ENCODE results near the gene TCEANC2.

Gene TCEANC2

GRCh38 chr1:54118704-54119103, 65.3 kb downstream of the TCEANC2 start:
- Histone ChIP-seq H3K4me1 (ENCODE audit: control insufficient read depth, insufficient read depth, low read length) (peaks cover 49% of the 10 kb centered on the region), H3K4me2 (ENCODE audit: low read length) (peak overlapping the region; percentile 57), H3K36me3 (ENCODE audit: insufficient read depth, low read length) (no peaks in the 10 kb centered on the region), H3K4me3 (ENCODE audit: low read length) (peak overlapping the region; percentile 29), H3K9me3 (replicated peaks; ENCODE audit: low read length) (no peaks in the 10 kb centered on the region), H3K9ac (ENCODE audit: low read depth, low read length) (peak overlapping the region; percentile 42), H3K27me3 (ENCODE audit: control insufficient read depth, insufficient read depth, low read length) (no peaks in the 10 kb centered on the region)

GRCh38 chr1:54120018-54120697, 66.8 kb downstream of the TCEANC2 start:
- H3K4me1 ChIP-seq (ENCODE audit: control insufficient read depth, insufficient read depth, low read length): peaks cover 45% of the 10 kb centered on the region
- no peaks in the 10 kb centered on the region for H3K9me3 ChIP-seq (replicated peaks; ENCODE audit: low read length)
- no peak overlapping the region for H3K9ac ChIP-seq (ENCODE audit: low read depth, low read length)
- H3K36me3 ChIP-seq (ENCODE audit: insufficient read depth, low read length): no peaks in the 10 kb centered on the region
- H3K4me2 ChIP-seq (ENCODE audit: low read length): no peak overlapping the region
- H3K4me3 ChIP-seq (ENCODE audit: low read length): no peak overlapping the region
- H3K27me3 ChIP-seq (ENCODE audit: control insufficient read depth, insufficient read depth, low read length): no peaks in the 10 kb centered on the region

GRCh38 chr1:54120698-54121481, 67.5 kb downstream of the TCEANC2 start:
- Histone ChIP-seq H3K9ac (ENCODE audit: low read depth, low read length) (peak overlapping the region; percentile 59), H3K36me3 (ENCODE audit: insufficient read depth, low read length) (no peaks in the 10 kb centered on the region), H3K9me3 (replicated peaks; ENCODE audit: low read length) (no peaks in the 10 kb centered on the region), H3K4me3 (ENCODE audit: low read length) (peak overlapping the region; percentile 37), H3K4me1 (ENCODE audit: control insufficient read depth, insufficient read depth, low read length) (peaks cover 49% of the 10 kb centered on the region), H3K4me2 (ENCODE audit: low read length) (peak overlapping the region; percentile 75), H3K27me3 (ENCODE audit: control insufficient read depth, insufficient read depth, low read length) (no peaks in the 10 kb centered on the region)

GRCh38 chr1:54121482-54122134, 68.2 kb downstream of the TCEANC2 start:
- peak overlapping the region; percentile 75 for H3K4me2 ChIP-seq (ENCODE audit: low read length)
- peak overlapping the region; percentile 37 for H3K4me3 ChIP-seq (ENCODE audit: low read length)
- H3K27me3 ChIP-seq (ENCODE audit: control insufficient read depth, insufficient read depth, low read length): no peaks in the 10 kb centered on the region
- peak overlapping the region; percentile 59 for H3K9ac ChIP-seq (ENCODE audit: low read depth, low read length)
- H3K9me3 ChIP-seq (replicated peaks; ENCODE audit: low read length): no peaks in the 10 kb centered on the region
- H3K4me1 ChIP-seq (ENCODE audit: control insufficient read depth, insufficient read depth, low read length): peaks cover 51% of the 10 kb centered on the region
- H3K36me3 ChIP-seq (ENCODE audit: insufficient read depth, low read length): no peaks in the 10 kb centered on the region

DNA sequence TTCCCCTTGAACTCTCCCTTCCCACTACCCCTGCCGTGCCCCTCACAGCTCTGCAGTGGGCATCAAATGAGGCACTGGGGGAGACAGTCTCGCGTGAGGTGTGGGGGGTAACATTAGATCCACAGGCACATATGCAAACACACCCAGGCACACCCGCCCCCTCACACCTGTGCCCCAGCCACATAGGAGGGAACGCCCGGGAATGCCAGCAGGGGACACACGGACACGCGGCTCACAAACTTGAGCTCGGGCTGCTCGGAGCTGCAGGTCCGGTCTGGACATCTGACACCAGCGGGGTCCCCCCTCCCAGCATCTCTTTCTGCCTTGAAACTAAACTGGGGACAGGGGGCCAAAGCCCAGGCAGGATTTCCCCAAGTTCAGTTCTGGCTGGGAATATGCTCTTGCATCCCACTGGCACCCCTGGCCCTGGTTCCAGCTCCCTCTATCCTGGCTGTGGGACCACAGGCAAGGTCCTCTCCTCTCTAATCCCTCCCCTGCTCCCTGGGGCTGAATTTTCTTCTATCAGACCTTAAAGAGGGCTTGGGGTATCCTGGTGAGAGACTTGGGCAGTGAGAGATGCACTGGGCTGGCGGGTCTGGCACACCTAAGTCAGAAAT, 68.8 kb downstream of the TCEANC2 start:
- H3K4me2 ChIP-seq (ENCODE audit: low read length): peak overlapping the region; percentile 75
- peaks cover 50% of the 10 kb centered on the region for H3K4me1 ChIP-seq (ENCODE audit: control insufficient read depth, insufficient read depth, low read length)
- H3K9ac ChIP-seq (ENCODE audit: low read depth, low read length): no peak overlapping the region
- peak overlapping the region; percentile 37 for H3K4me3 ChIP-seq (ENCODE audit: low read length)
- no peaks in the 10 kb centered on the region for H3K9me3 ChIP-seq (replicated peaks; ENCODE audit: low read length)
- H3K27me3 ChIP-seq (ENCODE audit: control insufficient read depth, insufficient read depth, low read length): no peaks in the 10 kb centered on the region
- H3K36me3 ChIP-seq (ENCODE audit: insufficient read depth, low read length): no peaks in the 10 kb centered on the region

- no peaks in the 10 kb centered on the region for H3K9me3 ChIP-seq (replicated peaks; ENCODE audit: low read length)
- H3K4me1 ChIP-seq (ENCODE audit: control insufficient read depth, insufficient read depth, low read length): peaks cover 42% of the 10 kb centered on the region
- no peaks in the 10 kb centered on the region for H3K36me3 ChIP-seq (ENCODE audit: insufficient read depth, low read length)
- H3K4me2 ChIP-seq (ENCODE audit: low read length): no peak overlapping the region
- H3K27me3 ChIP-seq (ENCODE audit: control insufficient read depth, insufficient read depth, low read length): no peaks in the 10 kb centered on the region
- H3K4me3 ChIP-seq (ENCODE audit: low read length): no peak overlapping the region
- no peak overlapping the region for H3K9ac ChIP-seq (ENCODE audit: low read depth, low read length)
These were observed 69.6 kb downstream of the TCEANC2 start for GRCh38 chr1:54122992-54123391.

GRCh38 chr1:54124472-54124871, 71.1 kb downstream of the TCEANC2 start:
- H3K4me1 ChIP-seq (ENCODE audit: control insufficient read depth, insufficient read depth, low read length): peaks cover 28% of the 10 kb centered on the region
- no peaks in the 10 kb centered on the region for H3K9me3 ChIP-seq (replicated peaks; ENCODE audit: low read length)
- no peaks in the 10 kb centered on the region for H3K27me3 ChIP-seq (ENCODE audit: control insufficient read depth, insufficient read depth, low read length)
- no peaks in the 10 kb centered on the region for H3K36me3 ChIP-seq (ENCODE audit: insufficient read depth, low read length)
- no peak overlapping the region for H3K9ac ChIP-seq (ENCODE audit: low read depth, low read length)
- no peak overlapping the region for H3K4me3 ChIP-seq (ENCODE audit: low read length)
- no peak overlapping the region for H3K4me2 ChIP-seq (ENCODE audit: low read length)

- H3K4me2 ChIP-seq (ENCODE audit: low read length): no peak overlapping the region
- no peak overlapping the region for H3K4me3 ChIP-seq (ENCODE audit: low read length)
- peaks cover 25% of the 10 kb centered on the region for H3K4me1 ChIP-seq (ENCODE audit: control insufficient read depth, insufficient read depth, low read length)
- H3K27me3 ChIP-seq (ENCODE audit: control insufficient read depth, insufficient read depth, low read length): no peaks in the 10 kb centered on the region
- no peak overlapping the region for H3K9ac ChIP-seq (ENCODE audit: low read depth, low read length)
- no peaks in the 10 kb centered on the region for H3K36me3 ChIP-seq (ENCODE audit: insufficient read depth, low read length)
- no peaks in the 10 kb centered on the region for H3K9me3 ChIP-seq (replicated peaks; ENCODE audit: low read length)
These were observed 71.5 kb downstream of the TCEANC2 start for GRCh38 chr1:54124906-54125305.

GRCh38 chr1:54125386-54126070, 72.1 kb downstream of the TCEANC2 start:
- Histone ChIP-seq H3K9me3 (replicated peaks; ENCODE audit: low read length) (no peaks in the 10 kb centered on the region), H3K9ac (ENCODE audit: low read depth, low read length) (no peak overlapping the region), H3K4me1 (ENCODE audit: control insufficient read depth, insufficient read depth, low read length) (peaks cover 23% of the 10 kb centered on the region), H3K4me3 (ENCODE audit: low read length) (no peak overlapping the region), H3K4me2 (ENCODE audit: low read length) (no peak overlapping the region), H3K36me3 (ENCODE audit: insufficient read depth, low read length) (no peaks in the 10 kb centered on the region), H3K27me3 (ENCODE audit: control insufficient read depth, insufficient read depth, low read length) (no peaks in the 10 kb centered on the region)

GRCh38 chr1:54126271-54126815, 72.9 kb downstream of the TCEANC2 start:
- Histone ChIP-seq H3K4me1 (ENCODE audit: control insufficient read depth, insufficient read depth, low read length) (peaks cover 15% of the 10 kb centered on the region), H3K4me2 (ENCODE audit: low read length) (no peak overlapping the region), H3K4me3 (ENCODE audit: low read length) (no peak overlapping the region), H3K36me3 (ENCODE audit: insufficient read depth, low read length) (no peaks in the 10 kb centered on the region), H3K9me3 (replicated peaks; ENCODE audit: low read length) (no peaks in the 10 kb centered on the region), H3K9ac (ENCODE audit: low read depth, low read length) (no peak overlapping the region), H3K27me3 (ENCODE audit: control insufficient read depth, insufficient read depth, low read length) (no peaks in the 10 kb centered on the region)

Measured in skeletal muscle satellite cell (primary cell).